ENCODE results near the gene ITPR1. TPM values are rescaled to one million over a fixed set of nuclear protein-coding genes. Genes with fewer than 3 reads are reported as not detected.

Gene ITPR1
- total and polyA plus RNA-seq, 4 donors: 3.7 to 39.4 (median 8.2) TPM

DNA sequence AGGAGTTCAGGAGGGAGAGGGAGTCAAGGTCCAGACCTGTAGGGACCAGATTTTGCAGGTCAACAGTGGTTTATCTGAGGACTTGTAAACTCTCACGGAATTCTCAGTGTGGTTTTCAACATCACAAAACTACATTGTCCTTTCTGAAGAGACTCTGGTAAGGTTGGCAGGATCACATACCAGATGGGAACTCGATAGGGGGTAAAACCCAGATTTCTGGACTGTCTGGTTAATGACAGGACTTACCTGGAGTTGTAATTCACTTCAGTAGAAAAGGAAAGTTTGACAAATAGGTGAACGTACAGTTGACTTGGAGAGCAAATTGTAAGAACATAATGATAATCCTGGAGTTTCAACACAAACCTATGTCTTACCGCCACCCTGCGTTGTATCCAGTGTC lies 5.3 kb downstream of the ITPR1 start:
- TF ChIP-seq SP1 (IDR thresholded peaks at IDR 0.05) (no peak), JUND (IDR thresholded peaks at IDR 0.05) (no peak), GABPA (IDR thresholded peaks at IDR 0.05 in 1 of 2, conservative IDR thresholded peaks at IDR 0.05 in 1 of 2) (no peak), FOXA2 (IDR thresholded peaks at IDR 0.05) (no peak), FOXA1 (IDR thresholded peaks at IDR 0.05) (no peak)
- TF ChIP-seq, protein P1, sequence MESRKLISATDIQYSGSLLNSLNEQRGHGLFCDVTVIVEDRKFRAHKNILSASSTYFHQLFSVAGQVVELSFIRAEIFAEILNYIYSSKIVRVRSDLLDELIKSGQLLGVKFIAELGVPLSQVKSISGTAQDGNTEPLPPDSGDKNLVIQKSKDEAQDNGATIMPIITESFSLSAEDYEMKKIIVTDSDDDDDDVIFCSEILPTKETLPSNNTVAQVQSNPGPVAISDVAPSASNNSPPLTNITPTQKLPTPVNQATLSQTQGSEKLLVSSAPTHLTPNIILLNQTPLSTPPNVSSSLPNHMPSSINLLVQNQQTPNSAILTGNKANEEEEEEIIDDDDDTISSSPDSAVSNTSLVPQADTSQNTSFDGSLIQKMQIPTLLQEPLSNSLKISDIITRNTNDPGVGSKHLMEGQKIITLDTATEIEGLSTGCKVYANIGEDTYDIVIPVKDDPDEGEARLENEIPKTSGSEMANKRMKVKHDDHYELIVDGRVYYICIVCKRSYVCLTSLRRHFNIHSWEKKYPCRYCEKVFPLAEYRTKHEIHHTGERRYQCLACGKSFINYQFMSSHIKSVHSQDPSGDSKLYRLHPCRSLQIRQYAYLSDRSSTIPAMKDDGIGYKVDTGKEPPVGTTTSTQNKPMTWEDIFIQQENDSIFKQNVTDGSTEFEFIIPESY (IDR thresholded peaks at IDR 0.05): no peak
- no peak overlapping the region for H3K27ac ChIP-seq (ENCODE audit: low read depth in 1 of 2, low read length in 2 of 2)
- peaks cover 0 to 1% (median 0%) of the 10 kb centered on the region in 4 donors for H3K36me3 ChIP-seq (ENCODE audit: control insufficient read depth in 4 of 4, insufficient read depth in 3 of 4, low read depth in 1 of 4, low read length in 3 of 4)
- H3K9ac ChIP-seq (ENCODE audit: low read depth in 1 of 2, low read length in 2 of 2): no peak overlapping the region
- WGBS: 91% methylated on average over 5 of the region's 5 CpGs
- no peaks in the 10 kb centered on the region for H3K27me3 ChIP-seq (ENCODE audit: control insufficient read depth in 4 of 4, insufficient read depth in 4 of 4, low read length in 3 of 4)
- no peak for DNase-seq (ENCODE audit: low spot score)
- peaks cover 0 to 15% (median 6%) of the 10 kb centered on the region in 4 donors for H3K4me1 ChIP-seq (ENCODE audit: control insufficient read depth in 4 of 4, insufficient read depth in 4 of 4, low read length in 3 of 4)
- no peaks in the 10 kb centered on the region for H3K9me3 ChIP-seq (ENCODE audit: control insufficient read depth in 4 of 4, low read length in 3 of 4)
- H3K4me3 ChIP-seq (ENCODE audit: low read depth in 1 of 3, low read length in 3 of 3): no peak overlapping the region

GRCh38 chr3:4501437-4501836 lies 8.3 kb downstream of the ITPR1 start:
- 75% methylated on average over 3 of the region's 3 CpGs for WGBS
- Histone ChIP-seq H3K4me1 (ENCODE audit: control insufficient read depth in 4 of 4, insufficient read depth in 4 of 4, low read length in 3 of 4) (peaks cover 3 to 26% (median 10%) of the 10 kb centered on the region in 4 donors), H3K27me3 (ENCODE audit: control insufficient read depth in 4 of 4, insufficient read depth in 4 of 4, low read length in 3 of 4) (no peaks in the 10 kb centered on the region), H3K36me3 (ENCODE audit: control insufficient read depth in 4 of 4, insufficient read depth in 3 of 4, low read depth in 1 of 4, low read length in 3 of 4) (no peaks in the 10 kb centered on the region), H3K4me3 (ENCODE audit: low read depth in 1 of 3, low read length in 3 of 3) (no peak overlapping the region), H3K9ac (ENCODE audit: low read depth in 1 of 2, low read length in 2 of 2) (no peak overlapping the region), H3K9me3 (ENCODE audit: control insufficient read depth in 4 of 4, low read length in 3 of 4) (no peaks in the 10 kb centered on the region), H3K27ac (ENCODE audit: low read depth in 1 of 2, low read length in 2 of 2) (no peak overlapping the region)
- DNase-seq (ENCODE audit: low spot score): no peak
- TF ChIP-seq REST (IDR thresholded peaks at IDR 0.05) (no peak), RAD21 (IDR thresholded peaks at IDR 0.05) (no peak), FOXA2 (IDR thresholded peaks at IDR 0.05) (no peak), HNF4A (conservative IDR thresholded peaks at IDR 0.05) (peak; percentile 63 to 77), HNF4G (IDR thresholded peaks at IDR 0.05) (peak; percentile 38)

DNA sequence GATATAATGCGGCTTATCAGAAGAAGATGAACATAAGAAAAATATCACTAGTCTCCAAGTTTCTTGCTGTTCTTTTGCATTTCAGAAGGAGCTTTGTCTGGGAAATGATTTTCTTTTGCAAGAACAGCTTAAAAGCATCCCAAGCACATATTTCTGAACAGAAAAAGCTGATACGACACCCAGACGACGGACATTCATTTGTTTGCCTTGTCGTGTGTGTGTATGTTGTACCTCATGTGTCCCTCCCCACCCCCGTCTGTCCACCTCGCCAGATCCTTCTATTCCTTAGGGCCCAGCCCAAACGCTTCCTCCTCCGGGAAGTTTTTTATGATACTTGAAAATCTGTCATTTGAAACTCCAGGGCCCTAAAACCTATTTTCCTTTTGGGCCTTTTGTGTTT lies 8.8 kb downstream of the ITPR1 start:
- DNase-seq (ENCODE audit: low spot score): no peak
- Histone ChIP-seq H3K4me1 (ENCODE audit: control insufficient read depth in 4 of 4, insufficient read depth in 4 of 4, low read length in 3 of 4) (peaks cover 3 to 30% (median 10%) of the 10 kb centered on the region in 4 donors), H3K27me3 (ENCODE audit: control insufficient read depth in 4 of 4, insufficient read depth in 4 of 4, low read length in 3 of 4) (no peaks in the 10 kb centered on the region), H3K4me3 (ENCODE audit: low read depth in 1 of 3, low read length in 3 of 3) (no peak overlapping the region), H3K27ac (ENCODE audit: low read depth in 1 of 2, low read length in 2 of 2) (no peak overlapping the region), H3K36me3 (ENCODE audit: control insufficient read depth in 4 of 4, insufficient read depth in 3 of 4, low read depth in 1 of 4, low read length in 3 of 4) (no peaks in the 10 kb centered on the region), H3K9ac (ENCODE audit: low read depth in 1 of 2, low read length in 2 of 2) (no peak overlapping the region), H3K9me3 (ENCODE audit: control insufficient read depth in 4 of 4, low read length in 3 of 4) (no peaks in the 10 kb centered on the region)
- WGBS: 79% methylated on average over 9 of the region's 9 CpGs
- no peak for TF ChIP-seq SP1 (IDR thresholded peaks at IDR 0.05)
- no peak for TF ChIP-seq FOXA1 (IDR thresholded peaks at IDR 0.05)
- no peak for TF ChIP-seq GABPA (IDR thresholded peaks at IDR 0.05 in 1 of 2, conservative IDR thresholded peaks at IDR 0.05 in 1 of 2)
- TF ChIP-seq YY1 (IDR thresholded peaks at IDR 0.05): no peak
- no peak for TF ChIP-seq ATF3 (IDR thresholded peaks at IDR 0.05)
- TF ChIP-seq RAD21 (IDR thresholded peaks at IDR 0.05): no peak
- no peak for TF ChIP-seq NR2F2 (IDR thresholded peaks at IDR 0.05)
- TF ChIP-seq, protein P2, sequence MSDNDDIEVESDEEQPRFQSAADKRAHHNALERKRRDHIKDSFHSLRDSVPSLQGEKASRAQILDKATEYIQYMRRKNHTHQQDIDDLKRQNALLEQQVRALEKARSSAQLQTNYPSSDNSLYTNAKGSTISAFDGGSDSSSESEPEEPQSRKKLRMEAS (IDR thresholded peaks at IDR 0.05): no peak
- TF ChIP-seq TAF1 (conservative IDR thresholded peaks at IDR 0.05): no peak
- TF ChIP-seq FOXA2 (IDR thresholded peaks at IDR 0.05): no peak
- no peak for TF ChIP-seq REST (IDR thresholded peaks at IDR 0.05)
- TF ChIP-seq, protein P1 (IDR thresholded peaks at IDR 0.05): no peak
